NCI-H226 (cell line): ENCODE measurements around the gene GIGYF1.
"Not testable (repeated sequence)": the region's sequence is repeated elsewhere in the genome, so short reads cannot be mapped to it uniquely, and the experiment has no call there.

ENCODE experiments used
- DNase-seq: peaks from one replicate; pipeline ENCODE4 v3.0.0-alpha.2; 2015

GIGYF1 gene

GRCh38 chr7:100671353-100672327 is 22.4 kb downstream of the GIGYF1 start:
- DNase-seq, result no peak

- DNase-seq, result no peak
Observed at GRCh38 chr7:100670074-100670473, 24.0 kb downstream of the GIGYF1 start.

GRCh38 chr7:100669106-100669505 is 24.9 kb downstream of the GIGYF1 start:
- DNase-seq, result not testable (repeated sequence)

GRCh38 chr7:100668069-100668449 is 26.0 kb downstream of the GIGYF1 start:
- DNase-seq, result no peak

- DNase-seq, result no peak
Observed at GRCh38 chr7:100667331-100668068, 26.6 kb downstream of the GIGYF1 start.

DNA sequence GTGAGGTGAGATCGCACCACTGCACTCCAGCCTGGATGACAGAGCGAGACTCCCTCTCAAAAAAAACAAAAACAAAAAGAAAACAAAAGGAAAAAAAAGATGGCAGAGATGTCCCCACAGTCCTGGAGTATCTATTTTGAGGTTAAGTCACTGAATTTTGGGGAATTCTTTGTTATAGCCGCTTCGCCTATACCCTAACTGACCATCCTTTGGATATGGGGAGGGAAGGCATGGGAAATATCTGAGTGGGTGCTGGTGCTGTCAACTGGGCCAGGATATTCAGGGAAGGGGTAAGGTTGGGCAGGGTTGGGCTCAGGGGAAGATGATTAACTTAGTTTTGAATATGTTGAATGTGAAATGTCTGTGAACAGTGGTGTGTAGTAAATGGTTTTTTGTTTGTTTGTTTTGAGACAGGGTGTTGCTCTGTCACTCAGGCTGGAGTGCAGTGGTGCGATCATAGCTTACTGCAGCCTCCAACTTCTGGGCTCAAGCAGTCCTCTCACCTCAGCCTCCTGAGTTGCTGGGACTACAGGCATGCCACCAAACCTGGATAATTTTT is 28.8 kb downstream of the GIGYF1 start:
- DNase-seq, result no peak

DNA sequence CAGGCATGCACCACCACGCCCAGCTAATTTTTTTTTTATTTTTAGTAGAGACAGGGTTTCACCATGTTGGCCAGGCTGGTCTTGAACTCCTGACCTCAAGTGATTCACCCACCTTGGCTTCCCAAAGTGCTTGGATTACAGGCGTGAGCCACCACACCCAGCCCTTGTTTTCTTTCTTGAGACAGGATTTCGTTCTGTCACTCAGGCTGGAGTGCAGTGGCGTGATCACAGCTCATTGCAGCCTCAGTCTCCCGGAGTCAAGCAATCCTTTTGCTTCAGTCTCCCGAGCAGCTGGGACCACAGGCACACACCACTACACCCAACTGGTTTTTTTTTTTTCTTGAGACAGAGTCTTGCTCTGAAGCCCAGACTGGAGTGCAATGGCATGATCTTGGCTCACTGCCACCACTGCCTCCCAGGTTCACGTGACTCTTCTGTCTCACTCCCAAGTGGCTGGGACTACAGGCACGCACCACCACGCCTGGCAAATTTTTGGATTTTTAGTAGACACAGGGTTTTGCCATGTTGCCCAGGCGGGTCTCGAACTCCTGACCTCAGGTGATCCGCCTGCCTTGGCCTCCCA is 31.8 kb downstream of the GIGYF1 start:
- DNase-seq, result not testable (repeated sequence)

GRCh38 chr7:100655908-100656674 is 38.0 kb downstream of the GIGYF1 start, which contains the start of gene ACTL6B:
Gene ACTL6B (minus strand): TSS chr7:100656448. CDS start chr7:100656354, 94 bp downstream.
- DNase-seq, result peak; percentile 26

- DNase-seq, result no peak
Observed at GRCh38 chr7:100654908-100655831, 38.9 kb downstream of the GIGYF1 start.

GRCh38 chr7:100649826-100650565 is 44.1 kb downstream of the GIGYF1 start:
- no peak for DNase-seq

- no peak for DNase-seq
Observed at GRCh38 chr7:100642534-100642907, 51.5 kb downstream of the GIGYF1 start.

DNA sequence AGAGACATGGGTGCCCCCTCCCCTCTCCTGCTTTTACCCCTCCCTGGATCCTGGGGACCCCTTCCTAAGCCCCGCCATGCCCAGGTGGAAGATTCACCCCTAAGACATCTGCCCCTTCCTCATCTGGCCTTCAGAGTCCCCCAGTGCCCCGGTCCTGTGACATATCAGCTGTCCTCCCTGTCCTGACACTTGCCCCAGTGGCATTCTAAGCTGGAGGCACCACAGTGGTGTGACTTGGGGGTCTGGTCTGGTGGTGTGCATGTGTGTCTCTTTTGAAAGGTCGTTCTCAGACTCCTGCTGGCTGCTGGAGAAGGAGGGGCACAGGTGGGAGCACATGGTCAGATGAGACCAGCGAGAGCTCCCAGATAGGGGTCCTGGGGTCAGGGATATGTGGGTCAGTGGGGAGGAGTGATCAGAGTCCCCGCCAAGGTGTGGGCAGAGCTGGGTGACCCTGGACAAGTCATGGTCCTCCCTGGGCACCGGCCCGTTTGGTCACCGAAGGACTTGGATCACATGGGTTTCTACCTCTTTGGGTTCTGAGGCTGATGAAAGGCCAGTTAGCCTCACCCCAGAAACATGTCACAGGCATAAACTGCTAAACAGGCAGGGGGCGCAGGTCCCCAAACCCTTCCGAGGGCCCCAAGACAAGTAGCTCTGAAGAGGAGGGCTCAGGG is 52.1 kb downstream of the GIGYF1 start:
- DNase-seq, result no peak

DNA sequence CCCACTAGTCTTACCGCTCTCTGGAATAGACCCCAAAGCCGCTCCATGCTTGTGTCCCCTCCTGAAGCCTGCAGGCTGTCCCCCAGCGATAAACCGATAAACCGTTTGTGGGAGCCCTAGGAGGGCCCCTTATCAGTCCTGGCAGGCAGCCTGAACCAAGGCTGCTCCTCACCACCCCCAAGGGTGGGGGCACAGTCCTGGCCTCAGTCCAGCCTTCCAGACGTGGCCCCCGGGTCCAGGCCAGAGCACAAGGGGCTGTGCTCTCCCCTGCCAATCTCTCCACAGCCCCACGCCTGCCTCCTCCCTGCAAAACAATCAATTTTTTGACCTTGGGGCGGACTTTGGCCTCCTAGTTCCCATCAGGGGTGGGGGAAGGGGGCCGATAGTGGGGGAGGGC is 52.6 kb downstream of the GIGYF1 start, which contains the start of gene TFR2:
TSS of gene TFR2 (minus strand) at position 90 of the 397 bp plus-strand sequence. CDS start at position 47, 43 bp downstream.
- DNase-seq, result no peak

DNA sequence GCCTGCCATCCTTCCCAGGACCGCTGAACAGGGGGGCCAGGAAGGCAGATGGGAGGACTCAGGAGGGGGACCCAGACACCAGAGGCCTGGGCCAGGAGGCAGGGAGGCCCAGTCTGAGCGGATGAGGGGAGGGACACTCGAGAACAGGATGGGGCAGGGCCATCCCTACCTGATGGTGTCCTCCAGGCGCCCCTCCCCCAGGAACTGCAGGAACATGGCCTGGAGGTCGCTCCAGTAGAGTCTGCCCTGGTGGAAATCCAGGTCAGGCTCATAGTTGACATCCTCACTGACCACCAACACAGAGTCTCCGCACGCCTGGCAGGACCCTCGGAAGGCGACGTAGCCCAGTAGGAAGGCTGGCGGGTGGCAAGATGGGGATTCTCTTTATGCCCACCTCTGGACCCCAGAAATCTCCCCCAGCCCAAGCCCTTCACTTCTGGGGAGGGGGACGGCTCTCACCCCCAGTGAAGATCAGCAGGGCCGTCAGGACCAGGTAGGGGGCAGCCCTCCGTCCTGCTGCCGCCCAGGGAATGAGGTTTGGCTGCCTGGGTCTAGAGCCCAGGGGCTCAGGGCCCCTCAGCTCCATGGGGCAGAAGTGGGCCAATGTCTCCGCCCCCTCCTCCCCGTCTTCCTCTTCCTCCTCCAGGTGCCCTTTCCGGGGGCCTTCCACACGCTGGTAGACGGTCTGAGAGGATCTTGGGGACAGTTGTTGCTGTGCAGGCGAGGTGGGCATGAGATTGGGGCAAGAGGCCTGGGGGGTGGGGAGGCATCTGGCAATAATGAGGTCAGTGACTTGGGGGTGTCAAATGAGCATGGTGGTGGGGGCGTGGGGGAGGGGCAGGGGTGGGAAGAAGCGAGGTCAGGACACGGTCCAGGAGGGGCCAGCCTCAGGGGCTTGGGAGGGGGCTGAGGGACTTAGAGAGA is 53.3 kb downstream of the GIGYF1 start:
- no peak for DNase-seq

GRCh38 chr7:100639995-100640516 is 54.0 kb downstream of the GIGYF1 start:
- DNase-seq, result no peak

DNA sequence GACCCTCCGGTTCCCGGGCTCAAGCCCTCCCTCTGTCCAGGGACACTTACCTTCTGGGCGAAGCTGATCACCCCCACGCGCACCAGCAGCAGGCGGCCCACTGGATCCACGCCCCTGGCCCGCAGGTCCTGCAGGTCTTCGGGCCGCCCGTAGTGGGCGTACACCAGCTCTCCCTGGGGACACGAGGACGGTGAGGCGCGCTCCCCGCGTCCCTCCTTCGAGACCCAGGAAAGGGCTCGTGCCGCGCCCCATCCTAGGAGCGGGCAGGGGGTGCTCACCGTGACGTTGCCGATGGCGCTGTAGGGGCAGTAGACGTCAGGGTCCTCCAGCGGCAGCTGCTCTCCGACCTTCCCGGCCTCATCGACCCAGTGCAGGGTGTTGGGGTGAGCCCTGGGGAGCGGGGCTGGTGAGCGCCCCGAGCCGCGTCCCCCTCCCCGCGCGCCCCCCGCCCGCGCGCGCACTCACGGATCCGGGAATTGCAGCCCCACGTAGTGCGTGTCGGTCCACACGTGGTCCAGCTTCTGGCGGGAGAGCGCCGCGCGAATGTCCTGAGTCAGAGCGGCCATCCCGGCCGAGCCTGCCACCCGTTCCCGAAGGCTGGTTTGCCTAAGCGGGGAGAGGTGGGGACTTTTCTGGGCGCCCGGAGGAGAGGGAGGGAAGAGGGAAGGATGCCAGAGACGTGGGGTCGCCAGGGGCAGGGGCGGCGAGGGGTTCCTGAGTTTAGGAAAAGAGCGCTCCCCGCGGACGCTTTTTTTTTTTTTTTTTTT is 60.9 kb downstream of the GIGYF1 start:
- no peak for DNase-seq

- no peak for DNase-seq
Observed at GRCh38 chr7:100630066-100630465, 64.0 kb downstream of the GIGYF1 start.
